GM19328 (cell line): ENCODE results near the gene ANTXR2.

ENCODE experiments used
- ATAC-seq: cut with Tn5 transposase; IDR thresholded peaks from one replicate; pipeline ENCODE4 v1.9.1; 2021; ENCODE audit warnings: mild to moderate bottlenecking, moderate library complexity; ENCODE audit not compliant: unreplicated experiment

ANTXR2 gene

GRCh38 chr4:79875344-79875899, 197.6 kb downstream of the ANTXR2 start:
- no peak for ATAC-seq

- no peak for ATAC-seq
Measured at GRCh38 chr4:79874197-79874596, 198.8 kb downstream of the ANTXR2 start.

GRCh38 chr4:79872738-79873137, 200.3 kb downstream of the ANTXR2 start:
- no peak for ATAC-seq

- ATAC-seq, result no peak
Measured at GRCh38 chr4:79871961-79872360, 201.1 kb downstream of the ANTXR2 start.

GRCh38 chr4:79869597-79870237, 203.3 kb downstream of the ANTXR2 start:
- ATAC-seq, result no peak

GRCh38 chr4:79865201-79865597, 207.8 kb downstream of the ANTXR2 start:
- no peak for ATAC-seq

GRCh38 chr4:79864500-79865200, 208.4 kb downstream of the ANTXR2 start:
- ATAC-seq, result no peak

GRCh38 chr4:79863333-79863732, 209.7 kb downstream of the ANTXR2 start:
- ATAC-seq, result no peak

GRCh38 chr4:79862821-79863220, 210.2 kb downstream of the ANTXR2 start:
- no peak for ATAC-seq

- no peak for ATAC-seq
Measured at GRCh38 chr4:79857811-79858210, 215.2 kb downstream of the ANTXR2 start.

GRCh38 chr4:79856196-79856595, 216.8 kb downstream of the ANTXR2 start:
- no peak for ATAC-seq

GRCh38 chr4:79854856-79855502, 218.1 kb downstream of the ANTXR2 start:
- ATAC-seq, result no peak

GRCh38 chr4:79852305-79852730, 220.7 kb downstream of the ANTXR2 start:
- no peak for ATAC-seq

GRCh38 chr4:79851625-79852304, 221.3 kb downstream of the ANTXR2 start:
- no peak for ATAC-seq
